GM19467 (cell line): Measurements from ENCODE around the gene YJEFN3.

Experiments
- ATAC-seq: cut with Tn5 transposase; IDR thresholded peaks from one replicate; pipeline ENCODE4 v1.9.1; 2021; ENCODE audit warnings: mild to moderate bottlenecking, moderate library complexity; ENCODE audit not compliant: unreplicated experiment

YJEFN3 gene

DNA sequence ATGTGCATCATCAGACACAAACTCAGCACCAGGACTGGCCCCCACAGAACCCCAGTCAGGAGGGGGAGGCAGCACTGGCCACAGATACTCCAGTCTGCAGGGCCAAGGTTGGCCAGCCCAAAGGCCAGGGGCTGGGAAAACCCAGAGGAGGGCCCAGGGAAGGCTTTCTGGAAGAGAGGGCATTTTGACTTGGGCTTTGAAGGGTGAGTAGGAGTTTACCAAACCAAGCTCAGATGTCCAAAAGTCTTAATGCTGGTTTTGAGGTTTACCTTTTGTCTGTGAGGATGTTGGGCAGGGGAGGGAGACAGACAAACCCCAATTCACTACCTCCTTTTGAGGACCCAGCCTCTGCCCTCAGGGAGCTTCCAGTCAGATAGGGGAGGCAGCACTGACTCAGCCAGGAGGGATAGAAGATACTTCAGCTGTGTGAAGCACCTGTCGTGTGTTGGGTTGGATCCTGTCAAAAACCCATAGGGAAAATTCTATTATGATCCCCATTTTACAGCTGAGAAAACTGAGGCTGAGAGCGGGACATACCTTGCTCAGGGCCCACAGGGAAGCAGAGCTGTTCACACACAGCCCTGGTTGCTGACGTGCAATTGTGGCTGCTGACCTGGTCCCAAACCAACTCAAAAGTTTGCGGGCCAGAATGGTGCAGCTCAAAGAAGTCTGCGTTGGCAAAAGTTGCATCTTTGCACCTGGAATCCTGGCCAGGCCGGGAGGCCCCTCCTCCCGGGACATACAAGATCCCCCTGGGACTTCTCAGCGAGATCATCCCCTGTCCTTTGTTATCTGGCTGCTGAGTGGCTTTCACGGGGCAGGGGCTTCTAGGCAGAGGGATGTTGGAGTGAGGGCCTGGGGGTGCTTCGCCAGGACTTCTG lies 22.5 kb downstream of the YJEFN3 start:
- no peak for ATAC-seq

DNA sequence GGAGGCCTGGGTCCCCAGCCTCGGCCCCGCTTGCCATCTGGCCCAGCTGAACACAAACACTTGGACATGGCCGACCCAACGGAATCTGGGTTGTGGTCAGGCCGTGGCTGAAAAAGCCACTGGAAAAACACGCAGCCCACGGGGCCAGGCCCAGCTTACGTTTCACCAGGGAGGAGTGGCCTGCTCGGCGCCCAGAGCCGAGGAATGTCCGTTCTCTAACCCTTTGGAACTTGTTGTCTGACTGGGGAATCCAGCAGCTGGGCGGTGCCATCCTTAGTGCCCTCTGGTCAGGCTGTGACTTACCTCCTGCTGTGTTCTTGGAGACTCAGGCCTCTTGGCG lies 23.1 kb downstream of the YJEFN3 start:
- ATAC-seq, result no peak

DNA sequence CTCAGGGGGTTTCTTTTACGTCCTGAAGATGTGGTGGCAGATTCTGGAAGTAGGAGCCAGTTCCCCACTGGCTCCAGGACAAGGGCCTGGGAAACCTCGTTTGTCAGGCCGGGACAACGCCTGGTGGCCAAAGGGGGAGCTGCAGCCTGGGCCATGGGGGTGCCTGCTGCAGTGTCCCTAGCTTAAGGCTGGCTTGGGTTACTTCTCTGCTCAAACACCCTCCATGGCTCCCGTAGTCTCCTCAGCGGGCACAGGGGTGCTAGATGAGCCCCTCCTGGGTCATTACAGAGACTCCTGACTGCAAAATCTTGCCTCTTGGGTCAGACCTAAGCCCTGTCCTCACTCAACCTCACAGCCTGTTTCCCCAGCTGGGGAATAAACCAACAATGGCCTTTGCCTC lies 24.1 kb downstream of the YJEFN3 start:
- no peak for ATAC-seq

DNA sequence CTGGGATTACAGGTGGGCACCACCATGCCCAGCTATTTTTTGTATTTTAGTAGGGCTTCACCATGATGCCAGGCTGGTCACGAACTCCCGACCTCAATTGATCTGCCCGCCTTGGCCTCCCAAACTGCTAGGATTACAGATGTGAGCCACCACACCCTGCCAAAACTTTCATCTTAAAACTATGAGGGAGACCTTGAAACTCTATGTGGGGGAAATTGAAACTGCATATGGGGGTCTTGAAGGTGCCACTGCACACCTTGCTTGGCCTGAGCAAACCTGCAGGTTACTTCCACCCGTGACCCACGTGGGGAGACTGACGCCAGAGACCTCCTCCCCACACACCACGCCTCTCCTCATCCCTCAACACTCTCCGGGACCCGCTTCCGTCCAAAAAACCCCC lies 25.0 kb downstream of the YJEFN3 start:
- no peak for ATAC-seq

DNA sequence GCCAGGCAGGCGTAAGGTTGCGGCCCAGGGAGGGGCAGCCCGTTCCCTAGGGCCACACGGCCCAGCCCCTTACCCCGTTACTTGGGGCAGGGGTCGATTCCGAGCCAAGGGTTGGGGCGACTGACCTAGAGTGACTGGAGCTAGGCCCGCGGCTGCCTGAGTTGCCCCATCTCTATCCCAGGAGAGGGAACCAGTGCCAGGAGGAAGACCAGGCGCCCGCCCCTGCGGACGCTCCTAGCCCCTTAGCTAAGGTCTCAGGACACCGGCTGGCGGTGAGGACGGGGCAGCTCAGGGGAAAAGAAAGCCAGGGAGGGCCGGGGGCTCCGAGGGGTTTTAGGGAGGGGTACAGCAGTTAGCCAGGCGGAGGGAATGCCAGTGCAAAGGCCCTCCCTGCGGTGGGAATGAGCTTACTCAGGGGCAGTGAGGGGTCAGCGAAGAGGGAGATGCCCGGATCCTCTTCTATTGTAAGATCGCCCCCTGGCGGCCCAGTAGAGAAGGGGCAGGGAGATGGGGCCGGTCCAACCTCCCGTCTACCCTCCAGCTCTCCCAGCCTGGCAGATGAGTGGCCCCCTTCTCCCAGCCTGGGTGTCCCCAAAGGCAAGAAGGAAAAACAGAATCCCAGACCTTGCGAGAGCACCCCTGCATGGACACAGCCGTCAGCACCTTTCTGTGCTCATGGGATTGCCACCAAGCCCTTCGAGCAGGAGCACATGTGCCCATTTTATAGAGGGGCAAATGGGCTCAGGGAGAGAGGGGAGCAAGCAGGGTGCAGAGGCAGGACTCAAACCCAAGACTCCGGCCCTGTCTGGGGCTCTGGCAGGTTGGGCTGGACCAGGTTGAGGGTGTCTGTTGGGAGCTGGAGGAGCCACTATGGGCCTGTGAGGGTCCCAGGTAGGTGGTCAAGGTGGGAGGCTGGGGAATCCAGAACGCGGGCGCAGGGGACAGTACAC lies 25.6 kb downstream of the YJEFN3 start:
- no peak for ATAC-seq

DNA sequence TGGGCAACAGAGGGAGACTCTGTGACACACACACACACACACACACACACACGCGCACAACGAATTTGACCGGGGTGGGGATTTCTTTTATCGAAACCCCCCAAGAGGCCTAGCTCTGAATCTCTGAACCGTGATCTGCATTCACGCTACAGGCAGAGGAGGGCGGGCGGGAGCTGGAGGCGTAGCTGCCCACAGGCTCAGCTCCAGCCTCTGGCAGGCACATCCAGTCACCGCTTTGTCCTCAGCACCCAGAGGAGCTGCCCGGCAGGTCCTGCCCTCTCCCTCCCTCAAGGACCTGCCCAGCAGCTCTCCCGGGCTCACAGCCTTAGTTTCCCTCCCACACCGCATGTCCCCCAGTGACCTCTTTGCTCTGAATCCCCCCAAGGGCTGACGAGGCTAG lies 29.3 kb downstream of the YJEFN3 start:
- no peak for ATAC-seq

DNA sequence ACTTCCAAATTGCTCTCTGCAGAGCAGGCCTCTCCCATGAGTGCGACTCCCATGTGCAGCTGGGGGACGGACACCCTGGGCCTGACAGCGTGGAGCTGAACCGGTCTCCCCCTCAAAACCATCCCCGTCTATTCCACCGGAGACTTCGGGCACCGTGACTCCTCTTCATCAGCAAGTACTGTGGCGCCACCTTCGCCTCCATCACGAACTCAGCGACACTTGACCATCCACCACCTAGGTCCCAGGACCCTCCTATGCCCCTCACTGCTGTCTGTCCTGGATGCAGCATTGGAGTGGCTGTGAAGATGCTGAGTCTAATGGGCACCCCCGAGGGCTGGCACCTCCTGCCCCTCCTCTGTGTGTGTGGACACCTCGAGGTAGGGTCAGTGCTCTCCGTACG lies 29.9 kb downstream of the YJEFN3 start:
- no peak for ATAC-seq

DNA sequence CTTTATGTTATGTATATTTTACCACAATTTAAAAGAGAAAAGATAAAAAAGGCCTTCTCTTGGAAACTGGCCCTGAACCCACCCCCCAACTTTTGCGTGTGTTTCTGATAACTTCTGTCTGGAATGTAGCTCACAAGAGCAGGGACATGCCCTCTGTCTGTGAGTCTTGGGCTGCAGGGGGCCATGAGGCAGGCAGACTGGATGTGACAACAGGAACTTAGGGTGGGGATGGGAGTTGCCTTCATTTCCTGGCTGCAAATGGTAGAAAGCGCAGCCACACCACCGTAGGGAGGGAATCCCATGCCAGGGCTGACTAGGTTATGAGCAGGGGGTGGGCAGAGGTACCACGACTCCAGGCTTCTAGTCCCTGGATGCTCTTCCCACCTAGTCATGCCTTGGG lies 31.2 kb downstream of the YJEFN3 start:
- ATAC-seq, result no peak

DNA sequence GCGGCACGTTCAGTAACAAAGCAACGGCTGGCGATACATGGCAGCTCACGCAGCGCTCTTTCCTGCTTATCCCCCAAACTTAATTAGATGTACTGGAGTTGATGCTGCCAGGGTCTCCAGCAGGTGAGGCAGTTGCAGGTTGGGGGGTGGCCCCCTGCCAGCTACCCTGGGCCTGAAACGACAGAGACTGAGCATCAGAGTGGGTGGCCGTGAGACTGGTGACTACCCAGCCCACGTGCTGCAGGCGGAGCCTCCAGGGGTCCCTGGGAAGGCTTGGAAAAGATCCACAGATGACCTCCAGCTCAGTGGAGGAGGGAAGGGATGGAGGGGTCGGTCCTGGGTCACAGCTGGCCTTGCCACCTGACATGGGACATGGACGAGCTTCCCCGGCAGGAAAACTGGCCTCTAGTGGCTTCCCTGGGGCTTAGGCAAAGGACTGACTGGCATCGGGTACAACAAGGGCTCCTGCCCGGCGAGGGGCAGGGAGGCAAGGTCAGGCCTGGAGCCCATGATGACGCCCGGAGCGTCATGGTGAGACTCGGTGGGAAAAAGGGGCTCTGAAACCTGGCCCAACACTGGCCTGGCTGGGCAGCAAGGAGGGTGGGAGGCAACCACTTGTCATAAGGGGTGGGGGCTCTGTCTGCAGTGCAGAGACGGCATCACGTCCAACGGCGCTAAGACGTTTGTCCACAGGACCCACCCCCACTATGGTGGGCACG lies 33.4 kb downstream of the YJEFN3 start:
- ATAC-seq, result no peak

DNA sequence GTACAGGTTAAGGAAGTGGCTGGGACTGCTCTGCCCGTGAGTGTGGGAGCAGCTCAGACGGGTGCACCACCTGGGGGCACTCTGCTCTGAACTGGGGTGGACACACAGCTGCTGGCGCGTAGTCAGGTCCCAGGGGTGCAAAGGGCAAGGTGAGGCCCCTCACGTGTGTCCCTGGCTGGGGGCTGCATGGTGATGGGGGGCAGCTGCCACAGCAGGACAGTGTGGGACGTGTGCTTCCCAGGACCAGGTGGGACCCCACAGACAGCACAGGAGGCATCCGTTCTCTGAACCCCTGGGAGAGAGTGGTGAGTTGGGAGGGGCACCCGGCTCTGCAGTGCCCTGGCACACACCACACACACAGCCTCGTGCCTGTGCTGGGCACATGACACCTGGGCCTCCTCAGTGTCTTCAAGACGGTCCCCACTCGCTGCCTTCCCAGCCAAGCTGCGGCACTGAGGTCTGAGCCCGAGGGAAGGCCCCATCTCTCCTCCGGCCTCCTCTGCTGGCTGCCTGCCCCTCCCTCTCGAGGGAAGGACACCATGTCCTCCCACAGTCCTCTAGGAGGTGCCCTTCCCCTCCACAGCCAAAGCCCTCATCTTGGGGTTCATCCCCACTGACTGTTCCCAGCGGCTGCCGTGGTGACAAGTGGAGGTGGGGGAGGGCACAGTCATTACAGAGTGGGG lies 34.1 kb downstream of the YJEFN3 start:
- ATAC-seq, result no peak

DNA sequence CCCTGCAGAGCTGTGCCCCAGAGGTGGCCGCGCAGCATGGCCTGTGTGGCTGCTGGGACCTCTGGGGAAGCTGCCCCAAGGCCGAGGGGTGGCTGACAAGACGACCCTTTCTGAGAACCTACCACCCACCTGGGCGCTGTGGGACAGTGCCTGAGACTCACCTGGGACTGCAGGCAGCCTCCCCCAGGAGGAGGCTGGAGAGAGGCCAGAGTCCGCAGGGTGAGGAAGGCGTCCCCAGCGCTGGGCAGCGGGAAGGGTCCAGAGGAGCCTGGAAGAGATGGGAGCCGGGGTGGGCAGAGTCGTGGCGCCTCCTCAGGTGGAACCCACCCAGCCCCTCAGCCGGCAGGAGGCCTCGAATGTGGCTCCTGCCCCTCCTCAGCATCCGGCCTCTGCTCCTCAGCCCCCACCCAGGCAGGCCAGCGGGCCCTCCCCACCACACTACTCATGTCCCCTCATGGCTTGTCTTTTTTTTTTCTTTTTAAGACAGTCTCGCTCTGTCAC lies 34.7 kb downstream of the YJEFN3 start:
- no peak for ATAC-seq

DNA sequence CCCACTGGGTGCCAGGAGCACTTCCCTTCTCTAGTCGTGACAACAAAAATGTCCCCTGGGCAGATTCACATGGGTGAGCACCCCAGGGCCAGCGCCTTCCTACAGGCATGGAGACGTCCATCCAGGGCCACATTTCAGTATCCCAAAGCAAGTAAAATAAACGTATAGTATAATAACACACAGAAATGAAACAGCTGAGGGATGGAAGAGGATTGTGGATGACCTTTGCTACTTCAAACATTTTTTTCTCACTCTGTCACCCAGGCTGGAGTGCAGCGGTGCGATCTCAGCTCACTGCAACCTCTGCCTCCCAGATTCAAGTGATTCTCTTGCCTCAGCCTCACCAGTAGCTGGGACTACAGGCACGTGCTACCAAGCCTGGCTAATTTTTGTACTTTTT lies 37.6 kb downstream of the YJEFN3 start:
- ATAC-seq, result no peak

DNA sequence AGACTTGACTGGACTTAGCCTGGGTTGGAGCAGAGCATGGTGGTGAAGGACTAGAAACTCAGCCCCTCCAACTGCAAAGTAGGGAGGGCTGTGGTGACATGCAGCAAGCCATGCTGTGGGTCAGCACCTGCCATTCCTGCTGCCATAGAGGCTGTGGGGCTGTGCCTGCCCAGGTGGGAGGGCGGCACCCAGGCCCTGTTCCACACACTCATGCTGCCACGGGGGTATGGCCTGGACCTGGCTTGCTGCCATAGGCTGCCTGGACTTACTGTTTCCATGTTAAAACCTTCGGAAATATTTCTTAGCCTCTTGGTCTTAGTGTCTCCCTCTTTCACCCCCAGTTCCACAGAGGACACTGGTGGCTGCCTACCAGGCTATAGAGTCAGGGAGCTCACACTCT lies 38.7 kb downstream of the YJEFN3 start:
- no peak for ATAC-seq

DNA sequence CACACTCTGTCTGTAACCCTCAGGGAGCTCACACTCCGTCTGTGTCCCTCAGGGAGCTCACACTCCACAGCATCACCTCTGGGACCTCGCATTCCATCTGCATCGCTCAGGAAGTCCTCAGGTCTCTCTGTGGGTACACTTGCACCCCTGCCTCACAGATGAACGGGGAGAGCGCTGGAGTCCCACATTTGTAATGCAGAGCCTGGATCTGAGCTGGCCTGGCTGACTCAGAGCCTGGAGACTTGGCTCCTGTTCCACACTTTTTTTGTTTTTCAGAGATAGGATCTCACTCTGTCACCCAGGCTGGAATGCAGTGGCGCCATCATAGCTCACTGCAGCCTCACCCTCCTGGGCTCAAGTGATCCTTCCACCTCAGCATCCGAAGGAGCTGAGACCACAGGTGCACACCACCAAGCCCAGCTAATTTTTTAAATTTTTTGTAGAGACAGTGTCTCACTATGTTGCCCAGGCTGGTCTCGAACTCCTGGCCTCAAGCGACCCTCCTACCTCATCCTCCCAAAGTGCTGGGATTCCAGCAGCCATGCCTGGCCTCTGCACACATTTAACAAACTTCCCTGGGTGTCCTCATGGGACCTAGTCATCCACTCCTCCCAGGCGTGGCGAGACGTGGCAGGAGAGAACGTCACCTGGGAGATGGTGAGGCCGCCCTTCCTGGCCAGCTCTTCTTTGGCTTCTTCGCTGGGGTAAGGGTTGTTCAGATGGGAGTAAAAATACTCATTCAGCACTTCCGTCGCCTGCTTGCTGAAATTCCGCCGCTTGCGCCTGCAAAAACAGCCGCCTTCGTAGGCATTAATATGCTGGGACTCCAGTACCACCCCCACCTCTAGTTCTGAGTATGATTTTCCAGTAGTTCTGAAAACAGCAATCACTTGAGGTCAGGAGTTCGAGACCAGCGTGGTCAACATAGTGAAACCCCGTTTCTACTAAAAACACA lies 40.4 kb downstream of the YJEFN3 start:
- ATAC-seq, result no peak

DNA sequence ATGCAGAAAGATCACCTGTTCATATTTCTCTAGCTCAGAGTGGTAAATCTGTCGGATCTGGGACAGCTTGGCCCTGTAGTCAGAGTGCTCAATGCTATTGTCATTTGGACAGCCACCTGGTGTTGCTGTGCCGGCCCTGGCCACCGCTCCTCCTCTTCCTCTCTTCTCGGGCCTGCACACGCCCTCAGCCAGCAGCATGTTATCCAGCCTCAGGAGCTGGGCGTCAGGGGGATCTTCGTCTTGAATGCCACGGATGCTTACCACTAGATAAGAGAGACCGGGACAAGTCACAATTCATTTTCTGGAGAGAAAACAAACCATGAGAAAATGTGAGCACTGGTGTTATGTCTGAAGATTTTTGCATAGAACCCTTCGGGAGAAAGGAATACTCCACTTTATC lies 41.9 kb downstream of the YJEFN3 start:
- ATAC-seq, result no peak

DNA sequence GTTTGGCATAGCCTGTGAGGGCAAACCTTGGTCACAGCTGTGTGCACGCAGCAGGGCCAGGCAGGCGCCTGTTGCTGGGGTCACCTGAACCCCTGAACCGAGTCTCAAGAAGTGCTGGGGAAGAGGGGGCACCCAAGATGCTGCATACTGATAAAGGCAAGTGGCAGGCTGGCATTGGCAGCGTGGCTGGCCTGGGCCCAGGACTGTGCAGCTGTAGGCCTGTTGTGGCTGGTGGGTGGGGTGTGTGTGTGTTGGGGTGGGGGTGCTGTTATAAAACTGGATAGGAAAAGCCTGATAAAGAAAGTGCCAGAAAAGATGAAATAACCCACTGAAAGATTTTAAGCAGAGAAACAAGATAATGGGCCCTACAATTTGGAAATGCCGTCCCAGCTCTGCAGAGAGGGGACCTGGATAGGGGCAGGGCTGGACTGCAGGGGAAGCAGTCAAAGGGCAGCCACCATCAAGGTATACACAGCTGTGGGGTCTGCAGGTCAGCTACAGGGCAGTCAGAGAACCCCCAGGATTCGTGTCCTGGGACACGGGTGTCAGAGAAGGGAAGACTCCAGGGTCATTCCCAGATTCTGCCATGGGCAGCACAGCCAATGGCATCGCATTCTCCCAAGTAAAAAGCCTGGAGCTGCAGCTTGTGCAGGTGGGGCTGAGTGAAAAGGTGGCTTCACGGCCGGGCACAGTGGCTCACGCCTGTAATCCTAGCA lies 42.5 kb downstream of the YJEFN3 start:
- no peak for ATAC-seq

DNA sequence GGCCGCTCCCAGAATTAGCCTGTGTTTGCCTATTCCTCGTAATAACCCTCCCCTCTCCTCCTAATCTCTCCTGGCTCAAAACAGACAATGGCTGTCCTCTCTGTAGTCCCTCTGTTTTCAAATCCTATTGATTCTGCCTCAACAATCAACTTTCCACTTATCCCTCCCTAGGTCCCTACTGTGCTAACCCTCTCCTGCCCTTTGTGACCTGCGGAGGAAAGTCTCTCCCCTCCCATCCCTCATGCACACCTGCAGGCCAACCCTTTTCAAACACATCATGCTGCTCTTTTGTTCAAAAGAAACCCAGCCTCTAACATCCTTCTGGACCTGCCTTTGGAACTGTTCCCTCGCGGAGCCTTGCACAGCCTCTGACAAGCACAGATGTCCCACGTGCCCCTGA lies 46.7 kb downstream of the YJEFN3 start:
- no peak for ATAC-seq

DNA sequence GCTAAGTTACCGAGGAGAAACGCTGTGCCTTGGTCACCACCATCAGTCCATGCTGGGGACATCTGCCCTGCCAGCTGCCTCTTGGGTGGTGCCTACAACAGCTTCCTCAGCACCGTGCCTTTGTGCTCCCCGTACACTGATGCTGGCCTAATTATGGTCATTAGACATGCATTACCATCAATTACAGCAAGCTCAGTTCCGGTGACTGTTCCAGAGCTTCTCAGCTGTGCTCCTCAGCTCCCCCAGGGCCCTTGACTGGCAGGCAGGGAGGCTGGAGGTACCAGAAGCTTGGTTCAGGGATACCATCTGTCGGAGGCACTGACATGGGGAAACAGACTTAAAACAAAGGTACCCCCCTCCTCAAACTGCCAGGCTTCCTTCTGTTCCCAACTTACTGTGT lies 49.5 kb downstream of the YJEFN3 start:
- no peak for ATAC-seq
